Measurements from ENCODE around the gene IL1RAPL2. TPM values are rescaled to one million over a fixed set of nuclear protein-coding genes. Genes with fewer than 3 reads are reported as not detected.

Gene IL1RAPL2
- total and polyA plus RNA-seq, 8 donors = 0.13 to 1.1 (median 0.47) TPM; not detected in 2

DNA sequence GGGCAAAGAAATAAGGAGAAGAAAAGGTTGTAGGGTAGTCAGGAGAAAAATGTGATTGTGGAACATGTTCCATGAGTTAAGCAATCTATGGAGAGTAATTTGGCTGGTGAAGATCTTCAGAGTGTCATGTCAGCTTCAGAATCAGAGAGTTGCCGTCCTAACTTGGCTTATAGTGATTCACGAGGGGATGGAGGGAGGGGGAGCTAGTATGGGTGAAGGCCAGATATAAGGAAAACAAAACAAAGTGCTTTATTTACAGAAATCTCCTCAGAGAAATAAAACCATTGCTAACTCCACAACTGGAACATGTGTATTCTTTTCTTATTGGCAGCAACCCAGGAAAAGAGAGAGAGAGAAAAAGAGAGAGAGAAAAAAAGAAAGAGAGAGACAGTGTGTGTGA, 999.9 kb downstream of the IL1RAPL2 start:
- DNase-seq (peak in 1 of 4 donors; percentile 2), ATAC-seq (no peak)
- Histone ChIP-seq H3K36me3 (no peaks in the 10 kb centered on the region), H3K9me3 (no peaks in the 10 kb centered on the region), H3K27ac (no peak overlapping the region), H3K27me3 (peaks cover 0 to 8% of the 10 kb centered on the region in 2 donors), H3K4me1 (no peaks in the 10 kb centered on the region), H3K4me3 (no peak overlapping the region)
- intact Hi-C loops (cut with DNase I) = no loop called here
- TF ChIP-seq, protein P1, sequence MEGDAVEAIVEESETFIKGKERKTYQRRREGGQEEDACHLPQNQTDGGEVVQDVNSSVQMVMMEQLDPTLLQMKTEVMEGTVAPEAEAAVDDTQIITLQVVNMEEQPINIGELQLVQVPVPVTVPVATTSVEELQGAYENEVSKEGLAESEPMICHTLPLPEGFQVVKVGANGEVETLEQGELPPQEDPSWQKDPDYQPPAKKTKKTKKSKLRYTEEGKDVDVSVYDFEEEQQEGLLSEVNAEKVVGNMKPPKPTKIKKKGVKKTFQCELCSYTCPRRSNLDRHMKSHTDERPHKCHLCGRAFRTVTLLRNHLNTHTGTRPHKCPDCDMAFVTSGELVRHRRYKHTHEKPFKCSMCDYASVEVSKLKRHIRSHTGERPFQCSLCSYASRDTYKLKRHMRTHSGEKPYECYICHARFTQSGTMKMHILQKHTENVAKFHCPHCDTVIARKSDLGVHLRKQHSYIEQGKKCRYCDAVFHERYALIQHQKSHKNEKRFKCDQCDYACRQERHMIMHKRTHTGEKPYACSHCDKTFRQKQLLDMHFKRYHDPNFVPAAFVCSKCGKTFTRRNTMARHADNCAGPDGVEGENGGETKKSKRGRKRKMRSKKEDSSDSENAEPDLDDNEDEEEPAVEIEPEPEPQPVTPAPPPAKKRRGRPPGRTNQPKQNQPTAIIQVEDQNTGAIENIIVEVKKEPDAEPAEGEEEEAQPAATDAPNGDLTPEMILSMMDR (IDR thresholded peaks at IDR 0.05) = no peak

DNA sequence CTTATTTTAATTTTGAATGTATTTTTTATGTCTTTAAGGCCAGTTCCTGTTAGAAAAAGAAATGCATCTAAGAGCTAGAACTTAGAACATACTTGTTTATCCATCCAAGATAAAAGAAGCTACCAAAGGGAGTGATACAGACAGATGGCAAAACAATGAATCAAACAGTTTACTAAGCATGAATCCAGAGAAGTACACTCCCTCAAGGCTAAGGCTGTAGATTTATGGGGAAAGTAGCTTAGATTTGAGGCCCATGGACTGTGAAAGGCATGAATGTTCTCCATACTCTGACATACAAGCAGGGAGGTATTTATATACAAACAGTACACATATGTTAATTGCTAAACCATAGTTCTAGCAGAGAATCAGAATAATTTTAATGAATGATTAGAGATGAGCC, 1001.1 kb downstream of the IL1RAPL2 start:
- TF ChIP-seq, protein P1 (IDR thresholded peaks at IDR 0.05) = no peak

DNA sequence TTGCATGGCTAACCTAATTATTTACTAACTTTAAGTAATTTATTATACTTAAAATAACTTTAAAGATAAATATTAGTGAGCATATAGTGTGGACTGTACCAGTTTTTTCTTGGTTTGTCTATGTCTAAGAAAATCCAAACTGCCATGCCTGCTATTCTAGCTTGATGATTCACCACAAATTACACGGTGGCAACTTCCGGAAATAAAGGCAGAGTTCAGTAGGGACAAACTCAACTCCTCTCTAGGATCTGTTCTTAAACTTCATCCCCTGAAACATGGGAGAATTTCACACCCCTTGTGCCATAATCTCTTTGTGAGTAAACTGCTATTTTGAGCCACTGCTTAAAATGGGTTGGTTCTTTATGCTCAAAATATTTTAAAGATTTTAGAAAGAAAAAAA, 1042.7 kb downstream of the IL1RAPL2 start:
- ATAC-seq = no peak
- DNase-seq = no peak
- intact Hi-C loops (cut with DNase I) = no loop called here
- TF ChIP-seq, protein P1 (IDR thresholded peaks at IDR 0.05) = no peak
- Histone ChIP-seq H3K4me3 (no peak overlapping the region), H3K27ac (no peak overlapping the region), H3K36me3 (no peaks in the 10 kb centered on the region), H3K27me3 (no peaks in the 10 kb centered on the region), H3K4me1 (no peaks in the 10 kb centered on the region), H3K9me3 (no peaks in the 10 kb centered on the region)

More for the DNA sequence above, 1001.1 kb downstream of the IL1RAPL2 start:
- no peaks in the 10 kb centered on the region for H3K36me3 ChIP-seq
- ATAC-seq (no peak), DNase-seq (no peak)
- H3K27ac ChIP-seq = no peak overlapping the region
- intact Hi-C loops (cut with DNase I) = no loop called here
- H3K4me1 ChIP-seq = no peaks in the 10 kb centered on the region
- H3K4me3 ChIP-seq = no peak overlapping the region
- peaks cover 0 to under 1% of the 10 kb centered on the region in 2 donors for H3K27me3 ChIP-seq
- H3K9me3 ChIP-seq = no peaks in the 10 kb centered on the region

DNA sequence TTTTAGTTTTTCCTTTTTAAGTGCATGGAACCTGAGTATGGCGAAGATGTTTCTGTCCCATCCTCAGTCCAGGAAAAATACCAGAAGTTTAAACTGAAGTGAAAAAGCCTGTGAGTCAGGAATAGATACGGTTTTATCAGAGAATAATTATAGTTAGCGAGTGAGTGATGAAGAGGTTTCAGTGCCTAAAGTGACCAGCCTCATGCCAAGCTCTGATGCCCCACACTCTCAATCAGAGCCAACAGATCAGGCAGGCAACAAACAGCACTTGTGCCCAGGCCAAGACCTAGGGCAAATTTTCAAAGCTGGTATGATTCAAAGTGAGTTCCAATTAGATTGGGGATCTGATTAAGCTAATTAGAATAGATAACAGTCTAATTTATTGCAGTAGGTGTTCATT, 1043.5 kb downstream of the IL1RAPL2 start:
- Histone ChIP-seq H3K4me1 (no peaks in the 10 kb centered on the region), H3K36me3 (no peaks in the 10 kb centered on the region), H3K9me3 (no peaks in the 10 kb centered on the region), H3K4me3 (no peak overlapping the region), H3K27me3 (no peaks in the 10 kb centered on the region), H3K27ac (no peak overlapping the region)
- TF ChIP-seq, protein P1 (IDR thresholded peaks at IDR 0.05) = no peak
- no peak for DNase-seq
- no peak for ATAC-seq
- intact Hi-C loops (cut with DNase I) = no loop called here

DNA sequence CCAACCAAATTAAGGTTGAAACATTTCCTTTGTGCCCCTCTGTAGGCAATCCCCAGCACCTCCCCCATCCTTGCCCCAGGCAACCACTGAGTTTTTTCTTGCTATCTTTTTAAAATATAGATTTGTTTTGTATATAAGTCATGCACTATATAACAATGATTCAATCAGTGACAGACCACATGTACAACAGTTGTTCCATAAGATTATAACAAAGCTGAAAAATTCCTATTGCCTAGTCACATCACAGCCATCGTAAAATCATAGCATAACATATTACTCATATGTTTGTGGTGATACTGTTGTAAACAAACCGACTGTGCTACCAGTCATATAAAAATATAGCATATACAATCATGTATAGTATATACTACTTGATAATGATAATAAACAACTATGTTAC, 1044.4 kb downstream of the IL1RAPL2 start:
- TF ChIP-seq, protein P1 (IDR thresholded peaks at IDR 0.05) = no peak
- DNase-seq = no peak
- no peaks in the 10 kb centered on the region for H3K36me3 ChIP-seq
- H3K4me1 ChIP-seq = no peaks in the 10 kb centered on the region
- H3K27ac ChIP-seq = no peak overlapping the region
- ATAC-seq = no peak
- H3K27me3 ChIP-seq = no peaks in the 10 kb centered on the region
- intact Hi-C loops (cut with DNase I) = no loop called here
- no peak overlapping the region for H3K4me3 ChIP-seq
- no peaks in the 10 kb centered on the region for H3K9me3 ChIP-seq
